GM18868 (cell line): ENCODE data around the gene JADE1.

Experiments
- ATAC-seq: cut with Tn5 transposase; IDR thresholded peaks from one replicate; pipeline ENCODE4 v1.9.1; 2021; ENCODE audit warnings: mild to moderate bottlenecking, moderate library complexity; ENCODE audit not compliant: unreplicated experiment

The JADE1 gene

DNA sequence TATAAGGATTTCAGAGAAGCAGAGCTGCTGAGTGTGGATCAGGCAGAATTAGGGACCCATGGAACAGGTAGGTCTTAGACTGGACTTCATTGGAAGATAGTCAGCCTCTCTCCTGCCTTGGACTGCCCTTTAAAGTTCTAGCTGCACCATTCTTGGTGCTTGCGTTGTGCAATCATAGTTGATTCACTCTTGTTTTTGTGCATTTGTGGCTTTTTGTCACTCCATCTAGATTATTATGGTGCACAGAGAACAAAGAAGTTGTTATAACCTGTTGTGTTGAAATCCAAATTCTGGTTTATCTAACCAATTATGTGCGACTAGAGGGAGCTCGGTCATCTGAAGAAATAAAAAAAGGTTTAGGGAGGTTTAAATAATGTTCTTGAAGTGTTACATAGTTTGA, 59.3 kb downstream of the JADE1 start:
- no peak for ATAC-seq

- no peak for ATAC-seq
Measured at GRCh38 chr4:128869776-128870509, 60.4 kb downstream of the JADE1 start.

- no peak for ATAC-seq
Measured at GRCh38 chr4:128871948-128872347, 62.4 kb downstream of the JADE1 start.

DNA sequence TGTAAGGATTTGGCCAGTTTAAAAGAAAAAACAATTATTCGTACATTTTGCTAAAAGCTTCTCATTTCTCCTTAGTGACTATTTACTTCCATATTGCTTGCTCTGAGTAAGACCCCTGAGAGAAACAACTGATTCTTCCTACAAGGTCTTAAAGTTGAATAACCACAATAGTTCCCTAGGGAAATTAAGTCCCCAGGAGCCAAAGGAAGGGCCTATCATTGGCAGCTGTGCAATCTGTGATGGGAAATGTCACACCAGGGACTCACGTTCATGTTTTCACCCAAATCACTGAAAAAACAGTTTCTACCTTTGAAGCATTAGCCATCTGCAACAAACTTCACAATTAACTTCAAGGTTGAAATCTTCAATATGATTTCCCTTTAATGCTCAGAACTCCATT, 66.7 kb downstream of the JADE1 start:
- no peak for ATAC-seq

DNA sequence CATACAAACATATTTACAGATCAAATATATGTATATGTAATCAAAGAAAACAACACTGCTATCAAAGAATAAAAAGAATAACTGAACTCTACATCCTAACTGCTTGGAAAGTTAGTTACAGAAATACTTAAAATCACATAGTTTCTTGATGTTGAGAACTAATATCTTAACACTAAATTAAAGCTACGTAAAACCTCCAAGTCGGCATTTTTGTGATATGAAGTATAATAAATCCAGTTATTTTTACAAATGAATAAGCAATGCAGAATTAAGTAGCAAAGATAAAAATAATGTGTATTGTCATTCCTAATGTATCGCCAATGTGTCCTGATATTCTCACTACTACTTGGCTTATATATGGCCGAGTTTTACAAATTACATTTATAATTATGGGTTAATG, 68.4 kb downstream of the JADE1 start:
- no peak for ATAC-seq

DNA sequence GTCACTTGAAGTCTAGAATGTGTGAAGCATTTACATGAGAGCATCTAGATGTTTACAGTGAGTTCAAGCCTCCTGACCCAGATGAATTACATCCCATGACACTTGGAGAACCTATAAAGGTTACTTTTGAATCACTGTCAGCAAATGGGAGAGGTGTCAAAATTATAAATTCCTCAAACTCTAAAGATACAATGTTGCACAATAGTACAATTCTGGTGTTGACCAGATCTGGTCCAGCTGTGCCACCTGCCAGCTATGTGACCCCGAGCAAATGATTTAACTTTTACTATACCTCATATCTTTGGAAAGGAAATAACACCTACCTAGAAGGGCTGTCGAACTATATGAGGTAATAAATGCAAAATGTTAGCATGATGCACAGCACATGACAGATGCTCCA, 69.8 kb downstream of the JADE1 start:
- ATAC-seq, result no peak

GRCh38 chr4:128879971-128880370, 70.5 kb downstream of the JADE1 start:
- no peak for ATAC-seq

GRCh38 chr4:128880662-128881061, 71.2 kb downstream of the JADE1 start:
- ATAC-seq, result no peak

- no peak for ATAC-seq
Measured at GRCh38 chr4:128904821-128905220, 95.3 kb downstream of the JADE1 start.

DNA sequence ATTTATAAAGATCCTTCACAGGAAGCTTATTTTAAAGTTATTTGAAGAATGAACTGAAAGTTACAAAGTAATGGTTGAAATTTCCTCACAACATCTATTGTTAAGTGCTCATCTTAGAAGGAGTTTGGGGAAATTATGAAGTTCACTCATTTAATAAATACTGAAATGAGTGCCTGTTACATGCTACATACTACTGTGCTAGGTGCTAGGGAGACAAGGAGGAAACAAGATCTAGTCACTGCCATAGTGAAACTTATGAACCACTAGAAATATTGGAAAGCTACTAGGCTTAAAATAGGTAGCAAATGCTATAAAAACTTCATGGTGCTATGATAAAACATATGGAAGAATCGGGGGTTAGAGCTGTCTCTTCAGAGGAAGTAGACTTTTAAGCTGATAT, 97.1 kb downstream of the JADE1 start:
- ATAC-seq, result peak; percentile 53

DNA sequence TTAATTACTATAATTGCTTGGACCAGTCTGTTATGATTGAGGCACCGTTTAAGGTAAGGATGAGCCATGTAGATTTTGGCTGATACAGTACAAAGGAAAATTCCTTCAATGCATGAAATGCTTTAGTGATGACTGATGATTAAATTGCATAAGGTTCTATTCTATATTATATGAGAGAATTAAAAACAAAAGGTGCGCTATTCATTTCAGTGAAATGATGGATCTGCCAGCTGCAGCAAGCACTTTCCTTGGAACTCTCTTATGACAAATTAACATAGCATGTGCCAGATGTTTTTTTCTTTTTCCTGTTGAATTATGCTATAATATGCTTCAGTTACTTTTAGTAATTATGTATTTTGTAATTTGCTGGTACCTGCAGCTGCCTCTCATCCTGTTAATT, 98.5 kb downstream of the JADE1 start:
- ATAC-seq, result no peak

- no peak for ATAC-seq
Measured at GRCh38 chr4:128908735-128909134, 99.2 kb downstream of the JADE1 start.

GRCh38 chr4:128913228-128913627, 103.7 kb downstream of the JADE1 start:
- ATAC-seq, result peak; percentile 25

GRCh38 chr4:128915544-128915943, 106.0 kb downstream of the JADE1 start:
- no peak for ATAC-seq

DNA sequence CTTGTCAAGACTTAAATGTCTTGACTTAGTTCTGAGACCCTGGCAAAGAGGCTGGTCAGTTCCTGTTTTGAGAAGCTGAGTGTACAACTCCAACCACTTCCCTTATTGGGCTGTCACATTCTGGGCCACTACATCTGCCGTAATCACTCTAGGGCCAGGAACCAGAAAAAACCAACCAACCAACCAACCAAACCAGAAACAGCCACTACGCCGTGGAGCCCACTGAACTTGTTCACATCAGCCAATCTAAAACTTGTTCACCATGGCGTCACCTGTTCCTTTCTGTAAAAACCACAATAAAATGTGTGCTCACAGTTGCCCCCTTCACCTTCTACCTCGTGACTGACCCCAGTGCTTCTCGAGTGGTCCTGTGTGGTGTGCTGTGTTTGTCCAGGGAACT, 107.3 kb downstream of the JADE1 start:
- peak; percentile 74 for ATAC-seq

- ATAC-seq, result peak; percentile 71
Measured at GRCh38 chr4:128917781-128918180, 108.3 kb downstream of the JADE1 start.

DNA sequence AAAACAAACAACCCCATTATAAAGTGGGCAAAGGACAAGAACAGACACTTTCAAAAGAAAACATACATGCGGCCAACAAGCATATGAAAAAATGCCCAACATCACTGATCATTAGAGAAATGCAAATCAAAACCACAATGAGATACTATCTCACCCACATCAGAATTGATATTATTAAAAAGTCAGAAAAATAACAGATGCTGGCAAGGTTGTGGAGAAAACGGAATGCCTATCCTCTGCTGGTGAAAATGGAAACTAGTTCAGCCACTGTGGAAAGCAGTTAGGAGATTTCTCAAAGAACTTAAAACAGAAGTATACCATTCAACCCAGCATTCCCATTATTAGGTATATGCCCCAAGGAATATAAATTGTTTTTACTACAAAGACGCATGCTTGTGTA, 112.5 kb downstream of the JADE1 start:
- ATAC-seq, result no peak
